GM18520 (cell line): ENCODE measurements around the gene CSGALNACT2.

Experiments
- ATAC-seq: cut with Tn5 transposase; IDR thresholded peaks from one replicate; pipeline ENCODE4 v1.9.1; 2021; ENCODE audit not compliant: unreplicated experiment

The CSGALNACT2 gene

DNA sequence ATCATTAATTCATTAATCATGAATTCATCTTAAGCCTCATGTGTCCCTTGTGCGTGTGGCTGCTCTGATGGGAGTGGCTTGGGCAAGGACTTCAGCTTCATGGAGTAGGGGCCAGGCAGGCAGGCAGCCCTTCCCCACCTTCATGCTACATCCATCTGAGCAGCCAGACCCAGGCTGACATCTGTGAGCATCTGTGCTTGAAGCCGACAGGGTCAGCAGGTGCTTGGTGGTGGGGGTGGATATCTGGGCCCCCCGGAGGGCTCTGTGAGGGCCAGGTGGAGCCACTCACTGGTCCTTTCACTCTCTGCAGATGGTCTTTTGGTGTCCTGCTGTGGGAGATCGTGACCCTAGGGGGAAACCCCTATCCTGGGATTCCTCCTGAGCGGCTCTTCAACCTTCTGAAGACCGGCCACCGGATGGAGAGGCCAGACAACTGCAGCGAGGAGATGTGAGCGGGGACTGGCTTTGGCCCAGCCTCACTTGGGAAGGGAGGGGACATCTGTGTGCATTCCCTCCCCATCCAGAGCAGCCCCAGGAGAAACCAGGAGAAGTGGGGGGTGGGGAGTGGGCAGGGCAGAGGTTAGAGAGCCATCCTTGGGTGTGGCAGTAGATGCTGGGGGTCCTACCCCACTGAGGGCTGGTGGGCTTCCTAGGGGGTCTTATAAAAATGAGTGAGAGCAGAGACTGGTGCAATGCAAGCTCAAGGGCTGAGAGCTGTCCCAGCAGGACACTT lies 14.7 kb upstream of the CSGALNACT2 start:
- no peak for ATAC-seq

DNA sequence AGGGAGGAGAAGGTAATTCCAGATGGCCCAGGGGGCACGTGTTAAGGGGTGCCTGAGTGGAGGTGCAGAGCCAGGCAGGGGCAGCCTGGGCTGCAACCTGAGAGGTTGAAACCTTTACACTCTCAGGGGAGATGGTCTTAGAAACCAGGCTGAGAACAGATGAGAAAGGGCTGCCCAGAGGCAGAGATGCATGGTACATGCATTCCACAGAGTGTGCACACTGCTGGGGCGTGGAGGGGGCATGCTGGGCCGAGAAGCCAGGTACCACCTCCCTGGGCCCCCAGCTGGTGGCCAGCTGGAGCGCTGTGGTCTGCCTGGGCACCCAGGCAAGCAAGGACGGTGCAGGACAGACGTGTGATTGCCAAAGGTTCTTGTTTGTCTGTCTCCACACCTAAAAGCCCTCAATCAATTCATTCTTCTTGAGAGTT lies 14.1 kb upstream of the CSGALNACT2 start:
- ATAC-seq: no peak

DNA sequence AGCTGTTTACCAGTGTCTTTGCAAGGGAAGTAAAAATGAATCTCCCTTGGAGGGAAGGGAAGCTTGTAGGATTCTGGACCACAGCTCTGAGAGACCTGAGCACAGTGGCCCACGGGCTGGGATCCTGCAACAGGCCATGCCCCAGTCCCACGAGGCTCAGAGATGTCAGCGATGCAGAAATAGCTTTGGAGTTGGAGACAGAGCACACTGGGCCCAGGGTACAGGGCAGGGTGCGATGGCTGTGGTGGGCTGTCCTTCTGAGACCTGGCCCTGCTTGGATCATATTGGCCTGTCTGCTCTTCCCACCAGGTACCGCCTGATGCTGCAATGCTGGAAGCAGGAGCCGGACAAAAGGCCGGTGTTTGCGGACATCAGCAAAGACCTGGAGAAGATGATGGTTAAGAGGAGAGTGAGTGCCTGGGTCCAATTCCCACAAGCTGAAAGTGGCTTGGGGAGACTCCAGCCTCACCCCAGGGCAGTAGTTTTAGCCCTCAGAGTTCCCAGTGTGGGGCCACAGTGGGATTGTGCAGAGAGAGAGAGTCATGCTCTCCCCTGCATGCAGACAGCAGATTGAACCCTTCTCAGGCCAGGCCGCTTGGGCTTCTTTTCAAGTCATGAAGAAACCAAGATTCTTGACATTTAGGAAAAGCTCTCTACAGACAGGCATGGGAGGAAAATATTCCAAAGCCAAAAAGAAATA lies 13.5 kb upstream of the CSGALNACT2 start:
- ATAC-seq: no peak

DNA sequence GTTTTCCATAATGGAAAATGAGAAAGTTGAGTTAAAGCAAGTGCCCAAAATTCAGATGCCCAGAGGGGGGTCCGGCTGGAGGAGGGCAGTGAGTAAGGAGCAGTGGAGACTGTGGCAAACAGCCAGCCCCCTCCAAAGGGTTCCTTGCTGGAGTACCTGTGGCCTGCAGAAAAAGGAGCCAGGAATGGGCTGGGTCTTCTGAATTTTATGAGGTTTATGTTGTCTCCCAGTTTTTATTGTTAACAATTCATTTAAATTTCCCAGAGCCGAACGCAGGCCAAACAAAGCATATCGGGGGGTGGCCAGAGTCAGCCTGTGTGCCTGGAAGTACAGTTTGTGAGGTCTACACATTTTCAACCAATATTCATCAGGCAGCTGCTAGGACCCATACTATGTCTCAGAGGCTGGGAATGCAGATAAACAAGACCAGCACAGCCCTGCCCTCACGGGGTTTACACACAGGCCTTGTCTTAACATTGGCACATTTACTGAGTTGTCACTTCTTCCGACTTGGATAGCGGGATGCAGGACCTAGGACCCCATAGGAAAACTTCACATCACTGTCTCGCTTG lies 12.9 kb upstream of the CSGALNACT2 start:
- ATAC-seq: no peak

DNA sequence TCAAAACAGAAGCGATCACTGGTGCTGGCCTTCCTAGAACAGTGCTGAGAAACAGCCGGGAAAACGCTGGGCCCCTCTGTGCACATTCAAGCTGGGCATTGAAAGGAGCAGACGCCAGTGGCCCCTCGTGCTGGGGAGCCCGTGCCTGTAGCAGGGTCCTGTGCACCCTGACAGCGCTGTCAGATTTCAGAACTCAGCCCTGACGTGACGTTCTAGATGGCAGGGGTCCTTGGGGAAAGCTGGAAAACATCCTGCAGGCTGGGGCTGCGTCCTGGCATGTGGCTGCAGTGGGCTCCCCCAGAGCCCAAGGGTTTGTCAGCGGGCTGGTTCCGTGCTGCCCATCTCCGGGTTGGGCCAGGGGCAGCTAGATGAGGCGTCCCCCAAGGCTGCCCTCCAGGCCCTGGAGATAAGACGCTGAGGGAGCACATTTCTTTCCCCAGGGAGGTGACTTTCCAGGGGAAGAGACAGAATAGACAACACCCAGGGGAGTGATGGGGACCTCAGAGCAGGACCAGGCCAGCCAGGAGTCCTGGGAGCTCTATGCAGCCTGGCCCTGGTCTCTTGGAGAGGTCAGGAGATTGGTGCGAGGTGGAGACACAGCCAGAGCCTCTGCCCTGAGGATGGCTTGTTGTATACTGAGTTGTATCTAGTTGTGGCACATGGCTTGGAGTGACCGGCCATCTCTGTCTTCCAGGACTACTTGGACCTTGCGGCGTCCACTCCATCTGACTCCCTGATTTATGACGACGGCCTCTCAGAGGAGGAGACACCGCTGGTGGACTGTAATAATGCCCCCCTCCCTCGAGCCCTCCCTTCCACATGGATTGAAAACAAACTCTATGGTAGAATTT lies 12.1 kb upstream of the CSGALNACT2 start:
- ATAC-seq: no peak

DNA sequence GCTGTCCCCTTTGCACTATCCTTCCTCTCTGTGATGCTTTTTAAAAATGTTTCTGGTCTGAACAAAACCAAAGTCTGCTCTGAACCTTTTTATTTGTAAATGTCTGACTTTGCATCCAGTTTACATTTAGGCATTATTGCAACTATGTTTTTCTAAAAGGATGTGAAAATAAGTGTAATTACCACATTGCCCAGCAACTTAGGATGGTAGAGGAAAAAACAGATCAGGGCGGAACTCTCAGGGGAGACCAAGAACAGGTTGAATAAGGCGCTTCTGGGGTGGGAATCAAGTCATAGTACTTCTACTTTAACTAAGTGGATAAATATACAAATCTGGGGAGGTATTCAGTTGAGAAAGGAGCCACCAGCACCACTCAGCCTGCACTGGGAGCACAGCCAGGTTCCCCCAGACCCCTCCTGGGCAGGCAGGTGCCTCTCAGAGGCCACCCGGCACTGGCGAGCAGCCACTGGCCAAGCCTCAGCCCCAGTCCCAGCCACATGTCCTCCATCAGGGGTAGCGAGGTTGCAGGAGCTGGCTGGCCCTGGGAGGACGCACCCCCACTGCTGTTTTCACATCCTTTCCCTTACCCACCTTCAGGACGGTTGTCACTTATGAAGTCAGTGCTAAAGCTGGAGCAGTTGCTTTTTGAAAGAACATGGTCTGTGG lies 11.4 kb upstream of the CSGALNACT2 start:
- ATAC-seq: no peak

DNA sequence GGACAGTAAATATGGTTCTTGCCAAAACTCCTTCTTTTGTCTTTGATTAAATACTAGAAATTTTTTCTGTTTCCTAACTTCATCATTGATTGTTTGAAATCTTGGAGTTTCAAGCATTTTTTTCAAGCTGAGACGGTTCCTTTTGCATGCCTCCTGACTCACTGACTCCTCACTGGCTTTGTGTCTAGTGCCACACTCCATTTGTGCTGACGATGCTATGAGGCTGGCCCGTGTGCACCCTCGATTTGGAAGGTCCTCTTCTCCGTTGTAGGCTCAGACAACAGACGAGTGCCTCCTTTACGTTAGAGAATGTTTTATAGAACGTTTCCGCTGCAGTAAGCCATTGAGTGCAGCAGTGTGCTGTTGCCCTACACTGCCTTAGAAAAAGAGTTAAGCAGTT lies 10.8 kb upstream of the CSGALNACT2 start:
- no peak for ATAC-seq

DNA sequence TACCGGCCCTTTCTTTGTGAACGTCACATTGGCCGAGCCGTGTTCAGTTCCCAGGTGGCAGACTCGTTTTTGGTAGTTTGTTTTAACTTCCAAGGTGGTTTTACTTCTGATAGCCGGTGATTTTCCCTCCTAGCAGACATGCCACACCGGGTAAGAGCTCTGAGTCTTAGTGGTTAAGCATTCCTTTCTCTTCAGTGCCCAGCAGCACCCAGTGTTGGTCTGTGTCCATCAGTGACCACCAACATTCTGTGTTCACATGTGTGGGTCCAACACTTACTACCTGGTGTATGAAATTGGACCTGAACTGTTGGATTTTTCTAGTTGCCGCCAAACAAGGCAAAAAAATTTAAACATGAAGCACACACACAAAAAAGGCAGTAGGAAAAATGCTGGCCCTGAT lies 9.9 kb upstream of the CSGALNACT2 start:
- no peak for ATAC-seq

DNA sequence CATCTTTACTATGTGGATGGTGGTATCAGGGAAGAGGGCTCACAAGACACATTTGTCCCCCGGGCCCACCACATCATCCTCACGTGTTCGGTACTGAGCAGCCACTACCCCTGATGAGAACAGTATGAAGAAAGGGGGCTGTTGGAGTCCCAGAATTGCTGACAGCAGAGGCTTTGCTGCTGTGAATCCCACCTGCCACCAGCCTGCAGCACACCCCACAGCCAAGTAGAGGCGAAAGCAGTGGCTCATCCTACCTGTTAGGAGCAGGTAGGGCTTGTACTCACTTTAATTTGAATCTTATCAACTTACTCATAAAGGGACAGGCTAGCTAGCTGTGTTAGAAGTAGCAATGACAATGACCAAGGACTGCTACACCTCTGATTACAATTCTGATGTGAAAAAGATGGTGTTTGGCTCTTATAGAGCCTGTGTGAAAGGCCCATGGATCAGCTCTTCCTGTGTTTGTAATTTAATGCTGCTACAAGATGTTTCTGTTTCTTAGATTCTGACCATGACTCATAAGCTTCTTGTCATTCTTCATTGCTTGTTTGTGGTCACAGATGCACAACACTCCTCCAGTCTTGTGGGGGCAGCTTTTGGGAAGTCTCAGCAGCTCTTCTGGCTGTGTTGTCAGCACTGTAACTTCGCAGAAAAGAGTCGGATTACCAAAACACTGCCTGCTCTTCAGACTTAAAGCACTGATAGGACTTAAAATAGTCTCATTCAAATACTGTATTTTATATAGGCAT lies 9.1 kb upstream of the CSGALNACT2 start:
- ATAC-seq: peak; percentile 75

DNA sequence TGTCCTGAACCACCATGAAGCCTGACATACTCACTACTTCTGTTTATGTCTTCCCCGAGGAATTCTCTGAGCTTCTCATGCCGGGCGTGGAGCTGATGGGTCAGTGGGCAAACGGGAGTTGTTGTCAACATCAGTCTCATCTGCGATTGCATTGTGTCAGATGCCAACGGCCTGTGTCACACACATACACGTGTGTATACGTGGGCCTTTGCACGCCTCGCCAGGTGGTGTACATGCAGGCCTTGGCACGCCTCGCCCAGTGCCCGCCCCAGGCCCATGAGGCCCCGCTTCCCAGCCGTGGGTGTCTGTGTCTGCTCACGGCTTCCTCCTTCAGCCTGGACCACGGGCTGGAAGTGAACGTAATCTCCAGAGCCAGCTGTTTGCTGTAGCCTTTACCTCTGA lies 7.5 kb upstream of the CSGALNACT2 start:
- no peak for ATAC-seq

DNA sequence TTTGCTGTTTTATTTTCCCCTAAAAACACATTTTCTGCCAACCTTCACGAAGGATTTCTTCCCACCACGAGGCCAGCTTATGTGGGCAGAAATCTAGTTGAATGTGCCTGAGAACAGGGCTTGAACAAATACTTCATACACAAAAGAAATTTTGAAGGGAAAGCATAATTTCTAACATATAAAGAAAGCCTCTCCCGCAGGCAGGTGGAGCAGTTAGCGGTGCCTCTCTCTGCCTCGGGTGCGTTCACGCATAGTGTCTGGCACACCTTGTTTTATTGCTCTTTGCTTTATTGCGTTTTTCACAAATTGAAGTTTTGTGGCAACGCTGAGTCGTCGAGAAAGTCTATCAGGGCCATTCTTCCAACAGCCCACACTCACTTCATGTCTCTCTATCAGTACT lies 7.0 kb upstream of the CSGALNACT2 start:
- no peak for ATAC-seq

DNA sequence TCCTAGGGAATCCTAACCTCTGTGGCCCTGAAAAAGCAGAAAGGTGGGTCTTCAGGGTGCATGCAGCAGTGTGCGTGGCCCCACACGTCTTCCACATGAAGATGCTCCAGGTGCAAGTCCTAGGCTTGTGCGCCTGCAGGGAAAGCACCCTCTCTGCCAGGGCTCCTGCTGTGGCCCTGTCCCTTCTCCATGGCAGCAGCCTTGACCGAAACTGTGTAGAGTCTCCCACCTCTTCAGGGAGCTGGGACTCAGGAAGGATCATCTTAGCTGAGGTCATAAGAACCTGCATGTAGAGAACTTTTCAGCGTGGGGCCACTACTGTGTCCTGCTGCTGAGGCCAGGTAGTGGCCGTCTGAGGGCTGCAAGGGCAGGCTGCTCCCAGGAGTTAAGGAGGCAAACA lies 6.3 kb upstream of the CSGALNACT2 start:
- ATAC-seq: no peak

DNA sequence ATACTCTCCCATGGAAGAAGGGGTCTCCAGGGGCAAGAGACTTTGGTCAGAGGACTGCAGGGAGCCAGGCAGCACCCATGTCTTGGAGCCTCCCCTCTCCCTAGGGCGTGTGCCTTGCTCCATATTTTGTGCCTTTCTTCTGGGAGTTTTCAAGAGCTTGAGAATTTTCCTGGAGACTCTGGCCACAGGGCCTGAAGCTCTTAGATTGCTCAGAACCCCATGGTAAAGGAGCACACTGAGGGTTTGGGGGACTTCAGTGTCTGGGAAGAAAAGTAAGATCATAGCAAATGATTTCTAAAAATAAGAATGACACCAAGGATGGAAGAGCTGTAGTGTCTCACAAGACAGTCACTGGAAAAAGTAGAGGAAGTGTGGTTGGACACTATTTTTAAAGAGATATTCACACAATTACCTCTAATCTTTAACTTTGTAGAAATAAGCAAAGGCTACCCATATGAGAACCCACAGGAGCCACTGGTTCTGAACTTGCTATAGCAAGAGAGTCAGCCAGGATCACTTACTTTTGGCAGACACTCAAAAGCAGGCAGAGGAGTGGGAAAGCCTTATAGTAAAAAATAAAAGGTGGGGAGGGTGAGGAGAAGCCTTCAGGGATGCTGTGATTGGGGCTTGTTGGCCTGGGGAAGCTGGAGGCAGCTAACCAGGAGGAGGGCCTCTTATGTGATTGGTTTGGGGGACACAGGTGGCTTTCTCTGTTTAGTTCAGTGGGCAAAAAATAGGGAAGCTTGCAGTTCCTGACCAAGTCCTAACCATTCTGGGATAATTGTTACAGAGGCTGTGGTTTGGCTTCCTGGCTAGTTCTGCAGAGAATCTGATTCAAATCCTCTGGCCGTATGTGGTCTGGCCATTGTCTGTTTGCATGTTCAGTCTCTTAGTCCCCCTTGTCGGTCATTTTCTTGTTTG lies 5.1 kb upstream of the CSGALNACT2 start:
- ATAC-seq: no peak

DNA sequence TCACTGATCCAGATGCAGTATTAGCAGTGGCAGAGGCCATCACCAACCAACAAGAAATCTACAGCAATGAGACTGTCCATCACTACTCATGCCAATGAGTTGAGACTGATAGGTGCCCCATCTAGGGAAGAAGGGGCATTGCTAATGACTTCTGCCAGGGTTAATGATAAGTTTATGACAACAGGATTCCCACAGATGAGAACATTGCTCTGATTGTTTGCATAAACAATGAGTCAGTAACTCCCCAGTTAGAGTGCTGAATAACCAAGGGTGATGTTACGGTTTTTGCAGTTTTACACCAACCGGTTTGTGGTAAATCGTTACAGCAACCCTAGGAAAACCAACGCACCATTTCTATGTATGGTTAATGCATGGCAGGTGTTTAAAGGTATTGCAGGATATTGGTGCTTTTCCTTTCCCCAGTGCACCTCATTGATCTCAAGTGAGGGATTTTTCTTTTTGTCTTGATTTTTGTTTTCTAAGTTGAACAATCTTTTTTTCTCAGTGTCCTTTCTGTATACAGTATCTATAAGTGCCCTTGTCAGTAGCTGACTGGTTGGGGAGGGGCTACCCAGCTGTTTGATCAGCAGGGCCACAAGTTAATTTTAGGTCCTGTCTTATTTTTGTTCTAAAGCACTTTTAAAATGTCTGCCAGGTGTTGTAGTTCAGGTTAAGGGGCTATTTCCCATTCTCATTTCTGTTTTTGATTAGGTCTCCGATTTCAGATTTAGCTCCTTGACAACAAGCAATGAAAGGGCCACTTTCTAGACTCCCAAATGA lies 3.9 kb upstream of the CSGALNACT2 start:
- no peak for ATAC-seq

DNA sequence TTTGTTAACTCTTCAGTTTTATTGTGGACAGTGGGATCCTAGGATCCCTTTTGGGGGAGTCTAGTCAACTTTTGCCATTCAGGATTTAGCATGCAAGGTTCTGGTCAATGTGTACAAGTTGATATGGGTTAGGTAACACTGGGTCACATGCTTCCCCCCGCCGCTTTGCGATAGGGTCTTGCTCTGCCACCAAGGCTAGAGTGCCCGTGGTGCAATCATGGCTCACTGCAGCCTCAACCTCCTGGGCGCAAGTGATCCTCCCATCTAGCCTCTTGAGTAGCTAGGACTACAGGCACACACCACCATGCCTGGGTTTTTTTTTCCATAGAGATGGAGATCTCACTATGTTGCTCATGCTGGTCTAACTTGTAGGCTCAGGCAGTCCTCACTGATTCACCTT lies 3.2 kb upstream of the CSGALNACT2 start:
- no peak for ATAC-seq

DNA sequence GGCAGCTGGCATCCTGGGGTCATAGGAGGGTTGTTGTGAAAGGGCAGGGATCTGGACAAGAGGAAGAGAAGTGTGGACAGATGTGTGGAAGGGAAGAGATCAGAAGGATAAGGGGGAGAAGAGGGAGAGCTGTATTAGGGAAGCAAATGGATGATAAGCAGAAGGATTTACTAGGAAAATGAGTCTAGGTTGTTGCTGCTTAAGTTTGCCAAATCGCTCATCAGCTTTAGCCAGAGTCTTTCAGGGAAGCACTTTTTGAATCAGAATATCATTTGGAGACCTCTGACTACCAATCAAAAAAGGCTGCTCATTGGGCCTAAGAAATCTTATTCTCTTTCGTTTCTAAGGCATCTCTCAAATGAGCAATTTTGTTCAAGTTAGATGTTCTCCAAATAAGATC lies 2.6 kb upstream of the CSGALNACT2 start:
- ATAC-seq: no peak

DNA sequence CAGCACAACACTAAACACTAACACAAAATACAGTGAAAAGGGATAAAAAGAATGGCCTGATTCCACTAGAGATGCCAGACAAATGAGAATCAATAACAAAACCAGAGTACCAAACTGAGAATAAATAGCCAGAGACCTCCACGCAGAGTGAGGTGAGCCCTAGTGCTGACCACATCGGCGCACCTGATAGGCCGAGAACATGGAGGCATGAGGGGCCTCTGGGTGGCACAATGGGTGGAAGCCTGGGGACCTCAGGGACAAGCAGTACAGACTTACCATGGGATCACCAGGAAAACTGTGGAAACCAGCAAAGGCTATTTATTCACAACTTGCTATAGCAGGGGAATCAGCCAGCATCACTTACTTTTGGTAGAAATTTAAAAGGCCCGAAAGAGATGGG lies 1.8 kb upstream of the CSGALNACT2 start:
- ATAC-seq: no peak

DNA sequence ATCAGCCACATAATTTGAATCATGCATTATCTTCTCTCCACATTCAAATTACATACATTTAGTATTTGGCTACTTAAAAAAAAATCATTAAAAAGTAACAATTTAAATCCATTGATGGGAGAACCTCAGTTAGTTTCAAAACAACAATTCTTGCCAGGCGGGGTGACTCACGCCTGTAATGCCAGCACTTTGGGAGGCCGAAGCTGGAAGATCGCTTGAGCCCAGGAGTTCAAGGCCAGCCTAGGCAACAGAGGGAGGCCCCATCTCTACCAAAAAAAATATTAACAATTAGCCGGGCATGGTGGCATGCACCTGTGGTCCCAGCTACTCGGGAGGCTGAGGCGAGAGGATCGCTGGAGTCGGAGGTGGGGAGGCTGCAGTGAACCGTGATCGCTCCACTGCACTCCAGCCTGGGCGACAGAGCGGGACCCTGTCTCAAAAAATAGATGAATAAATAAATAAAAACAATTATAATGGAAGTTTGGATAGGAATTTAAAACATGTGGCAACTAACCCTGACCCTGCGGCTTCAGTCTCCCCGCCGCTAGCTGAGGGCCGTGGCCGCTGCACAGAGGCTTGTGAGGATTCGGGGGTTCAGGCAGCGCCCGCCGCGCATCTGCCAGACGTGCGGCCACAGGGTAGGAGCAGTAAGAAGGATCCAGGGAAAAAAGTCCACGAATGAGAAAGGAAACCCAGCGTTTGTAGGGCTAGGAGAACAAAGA lies 1.1 kb upstream of the CSGALNACT2 start:
- no peak for ATAC-seq
